Activated CD4-positive, alpha-beta T cell treated with anti-CD3 and anti-CD28 coated beads for 48 hours (primary cell): ENCODE measurements around the gene JCAD.

ENCODE experiments used
- DNase-seq: peaks from one replicate; pipeline ENCODE4 v3.0.0-alpha.2; 2020

Gene JCAD

GRCh38 chr10:30072068-30072467, 12.7 kb upstream of the JCAD start:
- no peak for DNase-seq

DNA sequence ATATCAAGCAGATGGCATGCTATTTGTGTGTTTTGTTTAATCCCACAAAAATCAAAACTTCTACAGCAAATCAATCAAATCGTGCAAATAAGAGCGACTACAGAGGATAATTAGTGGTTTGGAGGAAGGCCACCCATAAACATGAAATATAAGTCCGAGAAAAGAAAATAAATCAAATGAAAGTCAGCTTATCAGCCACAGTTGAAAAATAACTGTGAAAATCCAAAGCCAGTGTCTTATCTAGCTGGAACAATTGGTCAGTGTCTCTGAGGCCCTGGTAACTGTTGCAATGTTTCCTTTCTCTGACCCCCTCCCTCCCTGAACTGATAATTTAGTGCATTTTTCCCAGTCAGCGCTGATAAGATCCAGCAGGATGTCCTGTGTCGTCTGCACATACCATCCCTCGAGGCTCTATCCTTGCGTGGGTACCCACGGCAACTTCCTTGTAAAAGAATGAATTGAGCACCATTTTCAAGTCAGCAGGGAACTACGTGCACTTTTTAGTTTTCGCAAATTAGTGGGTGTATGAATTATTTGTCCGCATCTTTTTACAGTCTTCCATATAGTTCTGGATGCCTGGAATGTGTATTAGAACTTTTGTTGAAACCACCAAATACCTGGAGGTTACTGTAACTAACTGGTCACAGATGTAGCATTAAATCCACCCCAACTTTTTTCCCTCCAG, 10.8 kb upstream of the JCAD start:
- no peak for DNase-seq

DNA sequence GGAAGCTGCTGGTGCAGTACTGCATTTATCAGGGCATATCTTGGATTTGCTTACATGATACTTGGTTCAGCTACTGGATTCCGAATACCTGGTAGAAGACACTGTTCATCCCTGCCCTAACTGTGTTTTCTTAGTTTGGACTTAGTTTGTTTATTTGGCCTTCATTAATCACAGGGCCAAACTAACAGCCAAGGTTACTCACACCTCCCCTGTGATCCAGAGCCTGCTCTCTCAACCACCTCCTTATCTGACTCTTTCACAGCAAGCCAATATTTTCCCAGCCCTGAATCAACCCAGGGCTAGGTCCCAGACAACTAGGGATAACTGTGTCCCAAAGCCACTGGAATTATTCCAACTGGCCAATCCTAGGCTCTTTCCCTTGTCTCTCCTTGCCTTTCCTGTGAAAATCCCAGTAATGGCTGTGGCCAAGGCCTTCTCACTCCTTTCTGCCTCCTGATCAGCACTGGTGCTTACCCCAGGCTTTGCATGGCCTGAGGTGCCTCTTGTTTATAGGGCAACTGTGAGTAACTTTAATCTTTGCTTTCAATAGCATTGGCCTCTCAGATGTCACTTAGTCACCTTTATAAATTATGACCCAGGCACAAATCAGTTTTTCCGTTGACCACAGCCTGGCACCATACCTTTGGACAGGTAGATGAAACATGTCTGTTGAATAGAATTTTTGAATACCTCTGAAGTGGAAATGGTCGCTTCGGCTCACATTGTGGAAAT, 9.3 kb upstream of the JCAD start:
- no peak for DNase-seq

- no peak for DNase-seq
Observed at GRCh38 chr10:30063099-30063498, 3.7 kb upstream of the JCAD start.

DNA sequence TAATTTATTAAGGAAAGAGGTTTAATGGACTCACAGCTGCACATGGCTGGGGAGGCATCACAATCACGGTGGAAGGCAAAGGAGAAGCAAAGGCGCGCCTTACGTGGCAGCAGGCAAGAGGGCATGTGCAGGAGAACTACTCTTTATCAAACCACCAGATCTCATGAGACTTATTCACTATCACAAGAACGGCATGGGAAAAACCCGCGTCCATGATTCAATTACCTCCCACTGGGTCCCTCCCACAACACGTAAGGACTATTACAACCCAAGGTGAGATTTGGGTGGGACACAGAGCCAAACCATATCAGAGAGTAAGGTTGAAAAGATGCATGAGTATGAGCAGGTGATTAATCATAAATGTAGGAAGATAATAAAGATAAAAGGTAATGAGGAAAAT, 3.2 kb upstream of the JCAD start:
- DNase-seq, result no peak

- no peak for DNase-seq
Observed at GRCh38 chr10:30062090-30062489, 2.7 kb upstream of the JCAD start.

- DNase-seq, result no peak
Observed at GRCh38 chr10:30058570-30059132, 735 bp downstream of the JCAD start.

DNA sequence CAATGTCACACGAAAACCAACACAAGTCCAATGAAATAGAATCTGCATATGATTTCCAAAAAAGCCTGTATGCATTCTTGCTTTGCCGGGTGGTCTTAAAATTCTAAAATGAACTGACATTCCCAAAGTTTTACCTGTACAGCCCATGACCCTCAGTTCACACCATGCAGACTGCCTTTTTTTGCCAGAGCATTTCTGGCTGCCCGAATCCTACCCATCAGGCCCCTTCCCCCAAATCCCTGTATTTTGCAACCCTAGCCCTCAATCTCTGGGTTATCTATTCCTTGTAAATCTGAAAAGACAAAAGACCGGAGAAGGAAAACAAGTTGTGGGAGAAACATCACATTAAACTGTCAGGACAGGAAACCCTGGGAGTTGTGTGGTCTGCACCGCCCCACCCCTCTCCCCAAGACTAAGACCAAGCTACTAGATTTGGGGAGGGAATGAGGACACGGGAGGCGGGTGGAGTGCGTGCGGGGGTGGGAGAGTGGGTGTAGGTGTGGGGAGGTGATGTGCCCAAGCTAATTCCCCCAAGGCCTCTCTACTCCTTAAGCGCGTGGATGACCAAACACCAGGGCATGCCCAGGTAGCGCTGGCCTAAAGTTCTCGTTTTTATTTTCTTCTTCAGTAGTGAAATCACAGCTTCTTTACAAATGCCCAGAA, 1.4 kb downstream of the JCAD start:
- no peak for DNase-seq

GRCh38 chr10:30057421-30057841, 2.0 kb downstream of the JCAD start:
- no peak for DNase-seq

DNA sequence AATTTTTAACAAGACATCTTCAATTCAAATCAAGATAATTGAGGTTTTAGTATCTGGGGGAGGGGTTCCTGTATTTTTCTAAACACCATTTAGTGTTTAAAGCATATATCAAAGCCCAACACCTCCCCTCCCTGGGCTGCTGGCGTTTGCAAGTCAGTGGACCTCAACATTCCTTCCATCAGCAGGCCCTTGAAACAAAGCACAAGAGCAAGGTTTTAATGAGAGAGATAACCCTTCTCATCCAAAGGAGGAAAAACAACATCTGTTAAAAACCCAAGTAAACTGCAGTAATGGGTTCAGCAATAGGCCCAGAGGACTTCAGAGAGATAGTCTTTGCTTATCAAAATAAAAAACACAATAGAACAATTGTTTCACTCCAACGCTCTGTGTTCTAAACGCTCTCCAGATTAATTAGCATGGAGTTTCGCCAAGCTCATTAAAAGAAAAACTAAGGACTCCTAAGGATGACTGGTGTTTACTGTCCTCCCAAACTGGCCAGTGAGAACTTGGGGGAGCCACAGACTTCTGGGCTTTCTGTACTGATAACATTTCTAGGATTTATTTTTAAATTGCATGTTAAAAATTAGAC, 2.5 kb downstream of the JCAD start:
- no peak for DNase-seq

GRCh38 chr10:30056281-30056680, 3.1 kb downstream of the JCAD start:
- DNase-seq, result no peak

DNA sequence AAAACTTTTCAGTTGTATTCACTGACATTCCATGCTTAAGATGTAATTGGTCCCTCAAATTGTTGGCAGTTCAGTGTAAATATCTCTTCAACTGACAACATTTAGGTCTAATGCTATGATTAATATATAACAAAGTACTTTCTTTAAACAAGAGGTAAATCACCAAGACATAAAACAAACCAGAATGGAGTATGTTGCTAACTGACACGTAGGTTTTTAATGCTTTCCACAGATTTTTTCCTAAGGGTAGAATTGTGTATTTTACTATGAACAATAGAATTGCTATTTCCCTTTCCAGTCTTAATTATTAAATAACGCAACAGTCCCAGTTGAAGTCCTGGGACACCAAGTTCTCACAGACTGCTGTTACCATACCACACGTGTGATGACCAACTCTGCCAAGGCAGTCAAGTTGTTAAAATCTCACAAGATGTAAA, 4.1 kb downstream of the JCAD start:
- DNase-seq, result no peak

DNA sequence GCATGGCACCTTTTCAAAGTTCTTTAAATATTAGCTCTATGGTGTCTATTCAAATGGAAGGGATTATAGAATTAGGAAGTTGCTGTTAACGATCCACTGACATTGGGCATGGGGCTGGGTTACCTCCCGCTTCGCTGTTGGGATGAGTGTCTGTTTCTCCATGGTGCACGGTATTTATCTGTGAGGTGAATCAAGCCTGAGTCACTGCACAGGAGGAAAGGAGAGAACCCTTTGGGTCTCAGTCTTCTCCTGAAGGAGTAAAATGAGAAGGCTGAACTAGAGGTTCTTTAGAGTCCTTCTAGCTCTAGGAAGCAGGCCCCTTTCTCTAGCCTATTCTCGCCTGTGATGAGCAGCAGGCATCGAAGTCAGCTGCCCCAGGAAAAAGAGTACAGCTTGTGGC, 7.3 kb downstream of the JCAD start:
- no peak for DNase-seq

GRCh38 chr10:30051220-30051619, 8.2 kb downstream of the JCAD start:
- no peak for DNase-seq

GRCh38 chr10:30050411-30050810, 9.0 kb downstream of the JCAD start:
- DNase-seq, result no peak

GRCh38 chr10:30048768-30049517, 10.4 kb downstream of the JCAD start:
- DNase-seq, result no peak

- no peak for DNase-seq
Observed at GRCh38 chr10:30047924-30048531, 11.4 kb downstream of the JCAD start.

GRCh38 chr10:30047430-30047829, 12.0 kb downstream of the JCAD start:
- DNase-seq, result no peak

DNA sequence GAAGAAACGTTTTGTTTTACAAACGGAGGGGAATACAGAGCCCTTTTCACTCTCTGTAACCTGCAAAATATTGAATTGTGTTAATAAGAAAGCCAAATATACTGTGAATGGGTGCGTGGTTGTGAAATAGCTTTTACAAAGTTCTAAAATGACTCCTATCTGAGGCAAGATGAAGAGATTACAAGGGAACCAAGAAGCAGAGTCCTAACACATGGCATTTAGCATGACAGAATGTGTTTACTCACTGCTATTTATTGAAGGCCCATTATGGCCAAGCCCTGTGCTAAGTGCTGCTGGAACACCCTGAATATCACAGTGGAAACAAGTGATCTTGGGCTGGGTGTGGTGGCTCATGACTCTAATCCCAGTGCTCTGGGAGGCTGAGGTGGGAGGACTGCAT, 12.9 kb downstream of the JCAD start:
- DNase-seq, result no peak

- DNase-seq, result no peak
Observed at GRCh38 chr10:30045961-30046360, 13.4 kb downstream of the JCAD start.

DNA sequence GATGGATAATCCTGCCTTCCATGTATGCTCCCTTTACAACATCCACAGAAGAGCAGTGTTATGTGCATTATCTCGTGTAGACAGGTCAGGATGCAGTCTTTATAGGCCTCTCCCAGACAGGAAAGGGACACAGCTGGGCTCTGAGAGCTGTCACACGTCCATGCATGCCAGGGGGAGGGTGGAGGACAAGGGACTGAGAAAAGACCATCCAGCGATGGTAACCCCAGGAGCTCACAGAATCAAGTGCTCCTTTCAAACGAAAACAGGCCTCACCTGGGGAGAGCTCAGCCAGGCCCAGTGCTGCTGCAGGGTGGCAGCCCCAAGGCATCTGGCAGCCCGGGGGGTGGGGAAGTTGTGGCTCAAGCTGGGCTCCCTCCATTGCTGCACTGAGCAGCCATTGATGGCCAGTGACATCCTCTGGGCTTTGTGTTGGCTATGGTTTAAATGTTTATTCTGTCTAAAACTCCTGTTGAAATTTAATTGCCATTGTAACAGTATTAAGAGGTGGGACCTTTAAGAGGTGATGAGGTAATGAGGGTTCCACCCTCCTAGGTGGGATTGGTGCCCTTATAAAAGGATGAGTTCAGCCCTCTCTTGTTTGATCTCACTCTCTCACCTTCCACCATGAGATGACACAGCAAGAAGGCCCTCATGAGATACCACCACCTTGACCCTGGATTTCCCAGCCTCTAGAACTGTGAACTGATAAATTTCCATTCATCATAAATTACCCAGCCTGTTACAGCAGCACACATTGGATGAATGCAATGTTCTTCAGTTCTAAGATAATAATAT, 15.7 kb downstream of the JCAD start:
- DNase-seq, result no peak
